ENCODE data around the gene SHCBP1L.

DNA sequence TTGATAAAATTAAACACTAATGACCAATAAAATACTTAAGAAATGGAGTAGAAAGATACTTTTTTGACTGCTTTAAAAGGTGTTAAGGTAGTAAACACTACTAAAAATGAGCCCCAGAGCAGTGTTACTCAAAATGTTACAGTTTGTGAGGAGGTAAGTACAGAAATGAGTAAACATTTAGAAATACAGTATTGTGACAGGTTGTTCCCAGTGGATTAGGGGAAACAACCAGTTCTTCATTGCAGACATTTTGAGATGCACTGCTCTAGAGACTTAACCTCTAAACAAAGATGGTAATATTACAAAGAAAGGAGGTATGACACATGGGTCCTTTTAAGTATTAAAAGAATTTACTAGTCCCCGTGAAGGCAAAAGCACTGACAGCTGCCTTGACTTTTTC lies 101.1 kb downstream of the SHCBP1L start:
- TF ChIP-seq, protein P1, sequence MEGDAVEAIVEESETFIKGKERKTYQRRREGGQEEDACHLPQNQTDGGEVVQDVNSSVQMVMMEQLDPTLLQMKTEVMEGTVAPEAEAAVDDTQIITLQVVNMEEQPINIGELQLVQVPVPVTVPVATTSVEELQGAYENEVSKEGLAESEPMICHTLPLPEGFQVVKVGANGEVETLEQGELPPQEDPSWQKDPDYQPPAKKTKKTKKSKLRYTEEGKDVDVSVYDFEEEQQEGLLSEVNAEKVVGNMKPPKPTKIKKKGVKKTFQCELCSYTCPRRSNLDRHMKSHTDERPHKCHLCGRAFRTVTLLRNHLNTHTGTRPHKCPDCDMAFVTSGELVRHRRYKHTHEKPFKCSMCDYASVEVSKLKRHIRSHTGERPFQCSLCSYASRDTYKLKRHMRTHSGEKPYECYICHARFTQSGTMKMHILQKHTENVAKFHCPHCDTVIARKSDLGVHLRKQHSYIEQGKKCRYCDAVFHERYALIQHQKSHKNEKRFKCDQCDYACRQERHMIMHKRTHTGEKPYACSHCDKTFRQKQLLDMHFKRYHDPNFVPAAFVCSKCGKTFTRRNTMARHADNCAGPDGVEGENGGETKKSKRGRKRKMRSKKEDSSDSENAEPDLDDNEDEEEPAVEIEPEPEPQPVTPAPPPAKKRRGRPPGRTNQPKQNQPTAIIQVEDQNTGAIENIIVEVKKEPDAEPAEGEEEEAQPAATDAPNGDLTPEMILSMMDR (conservative IDR thresholded peaks at IDR 0.05; ENCODE audit: low read length), result no peak
- no peak for TF ChIP-seq EZH2phosphoT487 (IDR thresholded peaks at IDR 0.05; ENCODE audit: borderline replicate concordance, low read depth, low read length)
